HG02588 (cell line): Measurements from ENCODE around the gene RPTOR.

ENCODE experiments used
- ATAC-seq: cut with Tn5 transposase; IDR thresholded peaks from one replicate; pipeline ENCODE4 v1.9.1; 2021; ENCODE audit warnings: mild to moderate bottlenecking, moderate library complexity; ENCODE audit not compliant: unreplicated experiment

RPTOR gene

GRCh38 chr17:80712606-80713005 is 168.0 kb downstream of the RPTOR start:
- no peak for ATAC-seq

DNA sequence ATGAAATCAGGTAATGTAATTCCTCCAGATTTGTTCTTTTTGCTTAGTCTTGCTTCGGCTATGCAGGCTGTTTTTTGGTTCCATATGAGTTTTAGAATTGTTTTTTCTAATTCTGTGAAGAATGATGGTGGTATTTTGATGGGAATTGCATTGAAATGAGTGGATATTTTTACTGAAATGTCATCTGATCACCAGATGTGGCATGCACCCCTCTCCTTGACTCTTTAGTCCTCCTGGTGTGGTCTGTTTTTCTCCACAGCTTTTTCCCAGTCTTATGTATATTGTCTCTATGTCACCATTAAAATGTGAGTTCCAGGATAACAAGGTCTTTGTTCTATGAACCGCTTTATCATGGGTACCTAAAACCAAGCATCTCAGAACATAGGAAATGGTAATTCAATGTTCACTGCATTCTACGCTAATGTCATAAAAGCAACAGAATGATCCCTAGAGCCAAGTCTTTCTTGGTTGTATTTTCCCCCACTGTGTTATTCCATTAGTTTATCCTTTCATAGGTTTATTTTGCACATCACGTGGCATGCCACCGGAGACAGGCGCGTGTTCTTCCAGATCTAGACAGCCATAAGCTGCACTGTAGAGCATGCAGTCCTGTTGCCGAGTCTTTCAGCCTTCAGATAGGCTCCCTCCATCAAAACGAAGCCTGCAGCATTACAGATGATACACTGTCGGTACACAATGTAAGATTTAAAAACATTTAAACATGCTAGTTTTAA is 172.5 kb downstream of the RPTOR start:
- no peak for ATAC-seq

DNA sequence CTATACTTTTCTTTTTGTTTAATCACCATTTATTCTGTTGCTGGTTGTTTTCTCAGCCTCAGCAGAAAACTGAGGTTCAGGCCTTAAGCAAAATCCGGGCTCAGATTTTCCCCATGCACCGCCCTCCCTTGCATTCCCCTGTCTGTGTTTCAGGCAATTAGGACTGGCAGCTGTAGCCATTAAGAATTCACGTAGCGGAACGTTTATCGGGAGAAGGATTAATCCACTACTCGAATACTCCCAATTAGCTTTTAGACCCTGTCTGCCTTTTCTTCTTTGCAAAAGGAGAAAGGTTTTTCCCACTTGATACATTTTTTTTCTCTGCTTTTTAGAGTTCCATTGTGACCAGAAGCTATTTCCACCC is 173.1 kb downstream of the RPTOR start:
- ATAC-seq: no peak

GRCh38 chr17:80718428-80718827 is 173.8 kb downstream of the RPTOR start:
- ATAC-seq: no peak

DNA sequence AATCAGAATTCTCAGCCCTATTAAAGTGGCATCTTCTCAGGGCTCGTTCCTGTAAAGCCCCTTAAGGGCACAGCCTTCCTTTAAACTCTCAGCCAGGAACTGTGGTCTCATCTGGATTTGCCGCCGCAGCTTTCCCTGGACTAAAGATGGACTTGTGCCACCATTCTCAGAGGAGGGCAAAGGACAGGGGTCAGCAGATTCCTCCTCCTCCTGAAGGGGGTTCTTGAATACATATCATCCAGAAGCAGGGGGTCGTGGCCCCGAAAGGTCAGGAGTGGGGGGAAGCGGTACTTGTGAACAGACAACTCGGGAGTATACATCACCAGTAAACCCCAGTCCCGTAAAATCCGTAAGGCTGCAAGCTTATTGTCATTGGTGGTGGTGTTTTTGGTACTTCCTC is 174.8 kb downstream of the RPTOR start:
- ATAC-seq: no peak

- no peak for ATAC-seq
Measured at GRCh38 chr17:80720610-80721577, 176.3 kb downstream of the RPTOR start.

DNA sequence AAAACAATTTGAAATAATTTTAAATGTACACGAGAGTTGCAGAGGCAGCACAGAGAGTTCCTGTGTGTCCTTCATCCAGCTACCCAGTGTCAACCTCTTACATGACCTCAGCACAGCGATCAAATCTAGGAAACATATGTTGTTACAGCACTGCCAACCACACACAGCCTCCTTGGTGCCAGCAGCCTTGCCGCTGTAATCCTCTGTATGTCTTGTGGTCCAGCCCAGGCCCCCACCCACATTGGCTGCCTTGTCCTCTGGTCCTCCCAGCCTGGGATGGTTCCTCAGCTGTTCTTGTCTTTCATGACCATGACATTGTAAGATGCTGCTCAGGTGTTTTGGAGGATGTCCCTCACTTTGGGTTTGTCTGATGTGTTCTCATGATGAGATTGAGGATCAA is 178.0 kb downstream of the RPTOR start:
- no peak for ATAC-seq

DNA sequence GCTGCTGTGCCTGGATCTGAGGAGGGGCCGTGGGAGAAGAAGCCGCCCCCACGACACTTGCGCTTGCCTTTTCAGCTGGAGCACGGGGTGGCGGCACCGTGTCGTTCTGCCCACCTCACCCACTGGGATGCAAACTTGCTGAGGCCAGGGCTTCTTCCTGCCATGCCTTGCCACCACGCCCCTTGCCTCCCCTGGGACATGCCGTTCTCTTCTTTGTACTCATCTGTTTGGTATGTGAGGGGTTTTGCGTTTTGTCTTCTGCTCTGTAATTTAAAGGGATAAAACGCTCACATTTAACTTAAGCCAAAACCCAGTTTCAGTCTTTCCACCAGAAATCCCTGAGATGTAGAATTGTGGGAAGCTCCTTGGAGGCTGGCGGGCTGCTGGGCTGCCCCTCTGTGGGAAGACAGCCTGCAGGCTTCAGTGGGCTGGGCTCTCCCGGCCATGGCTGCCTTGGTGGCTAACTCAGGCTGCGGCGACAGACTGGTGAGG is 180.2 kb downstream of the RPTOR start:
- no peak for ATAC-seq

GRCh38 chr17:80725517-80725916 is 180.9 kb downstream of the RPTOR start:
- no peak for ATAC-seq

- no peak for ATAC-seq
Measured at GRCh38 chr17:80726558-80727408, 182.1 kb downstream of the RPTOR start.

GRCh38 chr17:80727409-80727755 is 182.7 kb downstream of the RPTOR start:
- ATAC-seq: no peak

DNA sequence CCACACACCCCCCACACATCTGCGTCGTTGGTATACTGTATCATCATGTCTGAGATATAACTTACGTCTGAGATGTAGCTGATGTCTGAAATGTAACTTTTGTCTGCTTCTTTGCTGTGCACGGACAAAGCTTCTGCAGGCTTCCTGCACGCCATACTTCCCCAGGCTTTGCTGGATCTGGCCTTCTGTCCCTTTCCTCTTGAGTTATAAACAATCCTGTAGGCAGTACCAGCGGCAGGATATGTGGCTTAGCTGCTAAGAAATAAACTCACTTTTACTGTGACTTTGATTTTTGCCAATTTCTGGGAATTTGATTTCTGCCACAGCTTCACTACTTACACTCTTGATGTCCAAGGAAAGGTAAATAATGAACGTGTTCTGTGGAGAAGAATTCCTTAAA is 184.4 kb downstream of the RPTOR start:
- ATAC-seq: no peak

- ATAC-seq: no peak
Measured at GRCh38 chr17:80729761-80730160, 185.1 kb downstream of the RPTOR start.

- no peak for ATAC-seq
Measured at GRCh38 chr17:80730739-80731138, 186.1 kb downstream of the RPTOR start.

- no peak for ATAC-seq
Measured at GRCh38 chr17:80731323-80731722, 186.7 kb downstream of the RPTOR start.

DNA sequence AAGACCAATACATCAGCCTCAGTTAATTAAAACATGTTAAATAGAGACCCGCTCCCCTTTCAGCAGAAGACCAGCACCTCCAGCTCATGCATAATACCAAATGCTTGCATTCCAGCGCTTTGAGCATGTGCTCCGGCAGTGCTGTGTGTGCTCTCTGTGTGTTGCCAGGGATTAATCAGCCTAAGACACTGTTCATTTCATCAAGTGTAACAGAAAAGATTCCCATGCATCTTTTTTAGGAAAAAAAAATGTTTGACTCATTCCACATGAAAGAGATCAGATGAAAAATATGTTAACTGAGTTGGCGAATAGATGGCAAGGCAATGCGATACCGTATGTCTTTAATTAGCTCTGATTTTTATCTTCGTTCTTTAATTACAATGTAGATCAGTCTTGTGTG is 187.6 kb downstream of the RPTOR start:
- ATAC-seq: no peak

DNA sequence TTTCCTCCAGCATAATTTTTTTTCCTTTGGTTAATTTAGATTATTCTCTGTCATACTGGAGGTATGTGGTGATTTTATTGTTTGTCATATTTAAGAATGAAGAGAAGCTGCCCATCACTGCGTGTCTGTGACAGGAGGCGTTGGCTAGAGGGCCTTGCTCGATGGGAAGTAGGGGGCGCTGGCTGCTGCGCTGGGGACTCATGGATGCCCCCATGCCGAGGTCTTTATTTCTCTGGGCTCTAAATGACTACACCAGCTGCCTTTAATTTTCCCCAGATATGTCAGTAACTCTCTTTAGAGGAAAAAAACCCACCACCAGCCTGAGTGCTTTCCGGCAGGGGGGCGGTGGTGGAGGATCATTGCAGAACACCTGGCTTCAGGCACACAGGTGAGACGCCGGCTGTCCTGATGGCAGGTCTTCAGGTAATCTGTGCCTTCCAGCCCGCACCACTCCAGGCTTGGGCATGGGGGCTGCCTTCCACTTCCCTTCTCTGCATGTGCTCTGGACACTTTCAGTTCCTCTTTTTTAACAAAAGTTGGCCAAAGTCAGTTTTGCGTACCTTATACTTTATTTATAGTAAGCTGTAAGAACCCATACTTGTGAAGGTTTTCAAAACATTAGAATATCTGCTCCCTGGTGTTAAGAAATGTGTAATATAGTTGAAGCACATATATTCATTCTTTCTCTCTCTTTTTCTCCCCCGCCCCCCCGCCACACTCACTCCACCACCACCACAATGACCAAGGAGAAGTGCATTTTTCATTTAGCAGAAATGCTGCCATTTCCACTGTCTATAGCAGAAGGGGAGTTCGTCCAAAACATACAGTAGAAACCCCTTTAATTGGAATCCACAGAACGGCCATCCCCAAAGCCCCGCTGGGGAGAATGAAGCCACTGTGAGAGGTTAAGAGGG is 192.7 kb downstream of the RPTOR start:
- ATAC-seq: peak; percentile 67

GRCh38 chr17:80738020-80738808 is 193.6 kb downstream of the RPTOR start:
- peak; percentile 17 for ATAC-seq

DNA sequence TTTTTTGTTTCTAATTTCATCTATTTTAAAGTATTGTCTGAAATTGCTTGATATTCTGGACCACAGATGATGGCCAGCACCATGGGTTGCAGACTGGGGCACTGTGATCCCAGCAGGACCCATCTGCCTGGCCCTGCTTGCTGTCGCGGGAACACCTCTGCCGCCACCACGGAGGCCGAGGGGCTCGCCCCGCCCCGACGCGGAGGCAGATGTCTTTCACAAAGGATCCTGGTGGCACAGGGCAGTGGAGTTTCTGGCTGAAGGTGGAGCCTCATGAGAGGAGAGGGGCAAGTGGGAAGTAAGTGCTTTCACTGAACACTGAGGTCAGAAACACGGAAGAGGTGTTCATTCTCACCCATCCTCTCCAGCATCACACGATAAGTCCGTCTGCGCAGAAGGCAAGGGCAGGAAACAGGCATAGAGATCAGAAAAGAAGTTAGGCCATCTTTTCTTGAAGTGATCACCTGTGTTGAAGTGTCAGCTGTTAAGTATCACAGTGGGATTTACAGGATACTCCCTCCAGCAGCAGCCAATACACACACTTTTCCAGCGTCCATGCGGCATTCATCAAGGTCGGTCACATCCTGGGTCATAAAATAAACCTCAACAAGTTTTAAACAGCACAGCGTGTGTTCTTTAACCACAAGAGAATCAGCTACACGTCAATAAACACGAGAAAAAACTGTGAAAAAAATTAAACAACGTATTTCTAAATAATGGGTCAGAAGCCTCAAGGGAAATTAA is 194.5 kb downstream of the RPTOR start:
- no peak for ATAC-seq
